GM10248 (cell line): Measurements from ENCODE around the gene PLAGL1.

Experiments used
- CTCF ChIA-PET: fragments of 300-600 bp; sonication (Branson Sonifier 250); formaldehyde crosslinking; extraction: SDS; loops from one replicate; lab custom pipeline; 2021; ENCODE audit warnings: antibody characterized with exemption; lab: Yijun Ruan, JAX
- POLR2A ChIA-PET: fragments of 350-650 bp; sonication (Branson Sonifier 250); formaldehyde crosslinking; extraction: SDS; loops from one replicate; lab custom pipeline; 2020; ENCODE audit warnings: antibody characterized with exemption; lab: Yijun Ruan, JAX
- DNase-seq: peaks from one replicate; pipeline ENCODE4 v3.0.0; 2012; ENCODE audit errors: extremely low spot score
- CTCF ChIP-seq: IDR thresholded peaks from 2 replicates; pipeline ENCODE4 v1.5.1; 2012; ENCODE audit warnings: mild to moderate bottlenecking, low read depth; ENCODE audit errors: extremely low read depth, missing control alignments, control extremely low read depth

The PLAGL1 gene

GRCh38 chr6:143967706-143968376, 40.2 kb downstream of the PLAGL1 start:
- TF ChIP-seq CTCF, result no peak
- ChIA-PET POLR2A (no interaction called here), CTCF (interaction anchor here (1.5 kb wide), 1 partner anchor 26 kb away, joined by 4 read pairs; no protein-coding TSS in a partner anchor)
- DNase-seq, result no peak

- ChIA-PET POLR2A (no interaction called here), CTCF (no interaction called here)
- DNase-seq, result no peak
Observed at GRCh38 chr6:143966312-143966711, 41.7 kb downstream of the PLAGL1 start.

GRCh38 chr6:143965503-143966171, 42.4 kb downstream of the PLAGL1 start:
- no peak for TF ChIP-seq CTCF
- ChIA-PET CTCF (interaction anchor here (0.7 to 1.3 kb wide), 5 partner anchors 9 to 97 kb away, joined by 3 to 4 read pairs (median 3); no protein-coding TSS in a partner anchor), POLR2A (no interaction called here)
- no peak for DNase-seq

More at GRCh38 chr6:143966312-143966711, 41.7 kb downstream of the PLAGL1 start:
- TF ChIP-seq CTCF, result no peak

- DNase-seq, result no peak
- CTCF ChIA-PET, result interaction anchor here (0.8 to 1.3 kb wide), 5 partner anchors 8 to 92 kb away, joined by 3 read pairs; no protein-coding TSS in a partner anchor
- no peak for TF ChIP-seq CTCF
- POLR2A ChIA-PET, result no interaction called here
Observed at GRCh38 chr6:143964674-143965081, 43.4 kb downstream of the PLAGL1 start.

- CTCF ChIA-PET, result interaction anchor here (0.7 to 1.4 kb wide), 3 partner anchors 10 to 24 kb away, joined by 3 read pairs; no protein-coding TSS in a partner anchor
- POLR2A ChIA-PET, result no interaction called here
- no peak for TF ChIP-seq CTCF
- no peak for DNase-seq
Observed at GRCh38 chr6:143963158-143963919, 44.7 kb downstream of the PLAGL1 start.

GRCh38 chr6:143961886-143962878, 45.9 kb downstream of the PLAGL1 start:
- ChIA-PET CTCF (interaction anchor here (1.2 to 1.4 kb wide), 2 partner anchors 9 to 22 kb away, joined by 3 to 7 read pairs; no protein-coding TSS in a partner anchor), POLR2A (no interaction called here)
- TF ChIP-seq CTCF, result no peak
- DNase-seq, result no peak
